SK-N-SH (cell line): ENCODE data around the gene PARP2.

ENCODE experiments used
- SIN3A ChIP-seq: IDR thresholded peaks from 2 replicates; pipeline ENCODE4 v1.6.1; 2012; ENCODE audit warnings: low read depth, mild to moderate bottlenecking, low read length, moderate library complexity, borderline replicate concordance
- TF ChIP-seq, protein P1 (sequence below): fragments of 150-350 bp; IDR thresholded peaks from 2 replicates; pipeline ENCODE4 v1.6.1; 2017; ENCODE audit warnings: antibody characterized with exemption, low read length, low read depth, borderline replicate concordance

DNA sequence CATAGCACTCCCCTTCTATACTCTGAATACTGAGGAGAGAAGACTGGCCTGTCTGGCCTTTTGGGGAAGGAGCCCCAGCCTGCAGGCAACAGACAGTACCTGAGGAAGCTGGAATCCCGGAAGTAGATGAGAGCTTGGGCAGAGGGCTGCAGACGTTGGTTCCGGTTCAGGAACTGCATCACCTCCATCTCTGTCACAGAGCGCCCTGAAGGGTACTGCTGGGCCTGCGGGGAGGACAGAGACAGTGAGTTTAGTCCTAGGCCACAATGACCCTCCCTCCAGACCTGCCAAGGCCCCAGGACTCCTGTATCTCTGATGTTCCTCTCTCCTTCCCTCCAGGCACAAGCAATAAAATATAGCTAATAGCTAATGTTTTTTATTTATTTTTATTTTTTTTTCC is 41.5 kb downstream of the PARP2 start:
- TF ChIP-seq SIN3A: no peak
- TF ChIP-seq, protein P1, sequence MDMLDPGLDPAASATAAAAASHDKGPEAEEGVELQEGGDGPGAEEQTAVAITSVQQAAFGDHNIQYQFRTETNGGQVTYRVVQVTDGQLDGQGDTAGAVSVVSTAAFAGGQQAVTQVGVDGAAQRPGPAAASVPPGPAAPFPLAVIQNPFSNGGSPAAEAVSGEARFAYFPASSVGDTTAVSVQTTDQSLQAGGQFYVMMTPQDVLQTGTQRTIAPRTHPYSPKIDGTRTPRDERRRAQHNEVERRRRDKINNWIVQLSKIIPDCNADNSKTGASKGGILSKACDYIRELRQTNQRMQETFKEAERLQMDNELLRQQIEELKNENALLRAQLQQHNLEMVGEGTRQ: no peak
